ENCODE data around the gene TAF1C.

Gene TAF1C

DNA sequence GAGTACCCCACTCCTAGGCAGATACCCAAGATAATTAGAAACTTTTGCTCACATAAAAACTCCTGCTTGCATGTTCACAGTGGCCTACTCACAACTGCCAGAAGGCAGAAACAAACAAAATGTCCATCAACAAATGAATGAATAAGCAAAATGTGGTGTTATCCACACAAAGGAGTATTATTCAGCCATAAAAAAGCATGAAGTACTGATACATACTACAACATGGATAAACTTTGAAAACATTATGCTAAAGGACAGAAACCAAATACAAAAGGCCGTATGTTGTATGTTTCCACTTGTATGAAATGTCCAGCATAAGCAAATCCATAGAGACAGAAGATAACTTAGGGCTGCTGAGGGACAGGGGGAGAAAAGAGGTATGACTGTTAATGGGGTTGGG, 43.8 kb downstream of the TAF1C start:
- H3K4me3 ChIP-seq (ENCODE audit: low read depth in 1 of 2, low read length in 2 of 2): peak overlapping the region in 1 of 2 experiments; percentile 97; a peak in 1 of 4 replicates
- no peak for TF ChIP-seq EZH2 (IDR thresholded peaks at IDR 0.05; ENCODE audit: borderline replicate concordance, low read depth, low read length, severe bottlenecking)
- TF ChIP-seq, protein P1, sequence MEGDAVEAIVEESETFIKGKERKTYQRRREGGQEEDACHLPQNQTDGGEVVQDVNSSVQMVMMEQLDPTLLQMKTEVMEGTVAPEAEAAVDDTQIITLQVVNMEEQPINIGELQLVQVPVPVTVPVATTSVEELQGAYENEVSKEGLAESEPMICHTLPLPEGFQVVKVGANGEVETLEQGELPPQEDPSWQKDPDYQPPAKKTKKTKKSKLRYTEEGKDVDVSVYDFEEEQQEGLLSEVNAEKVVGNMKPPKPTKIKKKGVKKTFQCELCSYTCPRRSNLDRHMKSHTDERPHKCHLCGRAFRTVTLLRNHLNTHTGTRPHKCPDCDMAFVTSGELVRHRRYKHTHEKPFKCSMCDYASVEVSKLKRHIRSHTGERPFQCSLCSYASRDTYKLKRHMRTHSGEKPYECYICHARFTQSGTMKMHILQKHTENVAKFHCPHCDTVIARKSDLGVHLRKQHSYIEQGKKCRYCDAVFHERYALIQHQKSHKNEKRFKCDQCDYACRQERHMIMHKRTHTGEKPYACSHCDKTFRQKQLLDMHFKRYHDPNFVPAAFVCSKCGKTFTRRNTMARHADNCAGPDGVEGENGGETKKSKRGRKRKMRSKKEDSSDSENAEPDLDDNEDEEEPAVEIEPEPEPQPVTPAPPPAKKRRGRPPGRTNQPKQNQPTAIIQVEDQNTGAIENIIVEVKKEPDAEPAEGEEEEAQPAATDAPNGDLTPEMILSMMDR (IDR thresholded peaks at IDR 0.05; ENCODE audit: borderline replicate concordance, extremely low read depth, low read length, poor library complexity, severe bottlenecking): no peak
- H3K36me3 ChIP-seq (ENCODE audit: insufficient read depth, low read length): peaks cover 3% of the 10 kb centered on the region; the same call in 1 of the 2 replicates
- peak overlapping the region; percentile 78; the same call in 1 of the 2 replicates for H3K9ac ChIP-seq (ENCODE audit: low read depth, low read length)
- DNase-seq (no peak), ATAC-seq (ENCODE audit: insufficient read depth, low read depth) (no peak)
- peaks cover 30% of the 10 kb centered on the region for H4K20me1 ChIP-seq (ENCODE audit: insufficient read depth, low read length)
- peaks cover 65% of the 10 kb centered on the region for H3K4me1 ChIP-seq (ENCODE audit: insufficient read depth, low read length)
- peak overlapping the region; percentile 24 for H3K27ac ChIP-seq (ENCODE audit: low read length)
- H3K4me2 ChIP-seq (ENCODE audit: insufficient read depth, low read length): peak overlapping the region; percentile 100
- H3K9me3 ChIP-seq (ENCODE audit: insufficient read depth, low read length, severe bottlenecking): no peaks in the 10 kb centered on the region
- H3K27me3 ChIP-seq (ENCODE audit: insufficient read depth, low read length, poor library complexity): no peaks in the 10 kb centered on the region
- no peak overlapping the region for H2AFZ ChIP-seq (ENCODE audit: low read depth, low read length)
- H3K79me2 ChIP-seq (ENCODE audit: insufficient read depth, low read length): peaks cover 65% of the 10 kb centered on the region

DNA sequence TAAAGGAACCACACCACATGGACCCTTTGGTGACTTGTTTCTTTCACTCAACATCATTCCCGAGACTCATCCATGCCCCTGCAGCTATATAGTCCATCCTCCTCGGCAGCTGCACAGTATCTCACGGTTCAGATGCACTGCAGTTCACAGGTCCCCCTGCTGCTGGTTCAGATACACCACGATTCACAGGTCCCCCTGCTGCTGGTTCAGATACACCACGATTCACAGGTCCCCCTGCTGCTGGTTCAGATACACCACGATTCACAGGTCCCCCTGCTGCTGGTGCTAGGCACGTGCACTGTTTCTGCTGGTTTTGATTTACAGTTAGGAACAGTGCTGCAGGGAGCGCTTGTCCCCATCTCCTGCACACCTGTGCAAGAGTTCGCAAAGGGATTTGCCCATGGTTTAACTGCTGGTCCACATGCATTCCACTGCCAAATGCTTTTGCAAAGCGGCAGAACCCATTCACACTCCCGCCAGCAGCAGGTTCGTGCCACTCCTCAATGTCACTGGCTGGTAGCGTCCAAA, 45.6 kb downstream of the TAF1C start:
- no peak overlapping the region for H2AFZ ChIP-seq (ENCODE audit: low read depth, low read length)
- peak overlapping the region; percentile 39; the same call in 1 of the 2 replicates for H3K27ac ChIP-seq (ENCODE audit: low read length)
- DNase-seq (peak; percentile 44), ATAC-seq (ENCODE audit: insufficient read depth, low read depth) (peak; percentile 22)
- H3K9ac ChIP-seq (ENCODE audit: low read depth, low read length): no peak overlapping the region
- no peak overlapping the region for H3K4me3 ChIP-seq (ENCODE audit: low read depth in 1 of 2, low read length in 2 of 2)
- no peaks in the 10 kb centered on the region for H3K27me3 ChIP-seq (ENCODE audit: insufficient read depth, low read length, poor library complexity)
- TF ChIP-seq, protein P1 (IDR thresholded peaks at IDR 0.05; ENCODE audit: borderline replicate concordance, extremely low read depth, low read length, poor library complexity, severe bottlenecking): peak; percentile 52
- TF ChIP-seq EZH2 (IDR thresholded peaks at IDR 0.05; ENCODE audit: borderline replicate concordance, low read depth, low read length, severe bottlenecking): no peak
- H3K4me2 ChIP-seq (ENCODE audit: insufficient read depth, low read length): peak overlapping the region; percentile 33; the same call in 1 of the 2 replicates
- H3K9me3 ChIP-seq (ENCODE audit: insufficient read depth, low read length, severe bottlenecking): no peaks in the 10 kb centered on the region
- H3K79me2 ChIP-seq (ENCODE audit: insufficient read depth, low read length): peaks cover 84% of the 10 kb centered on the region
- H4K20me1 ChIP-seq (ENCODE audit: insufficient read depth, low read length): peaks cover 47% of the 10 kb centered on the region
- peaks cover 84% of the 10 kb centered on the region for H3K4me1 ChIP-seq (ENCODE audit: insufficient read depth, low read length)
- H3K36me3 ChIP-seq (ENCODE audit: insufficient read depth, low read length): peaks cover 5% of the 10 kb centered on the region

DNA sequence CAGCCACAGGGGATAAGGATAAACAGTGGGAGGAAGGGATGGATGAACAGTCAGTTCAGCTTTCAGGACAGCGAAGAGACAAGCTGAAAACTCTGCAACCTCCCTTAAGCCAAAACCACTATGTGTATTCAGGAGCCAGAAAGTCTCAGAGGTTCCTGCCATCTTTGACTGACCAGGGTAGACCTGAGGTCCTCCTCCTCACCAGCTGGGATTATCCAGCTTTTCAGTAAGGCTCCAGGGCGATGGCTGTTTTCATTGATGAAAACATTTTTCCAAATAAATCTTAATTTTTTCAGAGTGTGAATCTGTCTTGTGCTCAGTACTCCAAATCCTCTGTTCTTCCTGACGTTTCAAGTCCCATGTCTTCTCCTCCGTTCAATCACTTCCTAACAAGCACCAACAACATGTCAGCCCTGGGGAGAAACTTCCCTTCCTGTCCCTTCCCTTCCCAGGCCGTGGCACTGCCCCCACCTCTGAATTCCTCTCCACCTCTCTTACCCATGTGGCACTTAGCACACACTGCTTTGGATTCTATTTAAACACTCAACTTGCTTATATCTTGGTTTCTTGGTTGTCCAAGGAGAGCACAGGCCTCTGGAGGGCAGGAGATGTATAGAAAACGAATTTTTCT, 47.1 kb downstream of the TAF1C start:
- Histone ChIP-seq H4K20me1 (ENCODE audit: insufficient read depth, low read length) (peaks cover 56% of the 10 kb centered on the region), H2AFZ (ENCODE audit: low read depth, low read length) (no peak overlapping the region), H3K36me3 (ENCODE audit: insufficient read depth, low read length) (peaks cover 9% of the 10 kb centered on the region), H3K9me3 (ENCODE audit: insufficient read depth, low read length, severe bottlenecking) (no peaks in the 10 kb centered on the region), H3K27me3 (ENCODE audit: insufficient read depth, low read length, poor library complexity) (no peaks in the 10 kb centered on the region), H3K4me2 (ENCODE audit: insufficient read depth, low read length) (peak overlapping the region; percentile 61), H3K27ac (ENCODE audit: low read length) (peak overlapping the region; percentile 86), H3K4me1 (ENCODE audit: insufficient read depth, low read length) (peaks cover 84% of the 10 kb centered on the region), H3K4me3 (ENCODE audit: low read depth in 1 of 2, low read length in 2 of 2) (0 out of 4 replicates have a peak overlapping the region, but pooled peaks of 1 of the 2 experiments have one; percentile 2), H3K79me2 (ENCODE audit: insufficient read depth, low read length) (peaks cover 95% of the 10 kb centered on the region), H3K9ac (ENCODE audit: low read depth, low read length) (peak overlapping the region; percentile 47)
- no peak for TF ChIP-seq EZH2 (IDR thresholded peaks at IDR 0.05; ENCODE audit: borderline replicate concordance, low read depth, low read length, severe bottlenecking)
- TF ChIP-seq, protein P1 (IDR thresholded peaks at IDR 0.05; ENCODE audit: borderline replicate concordance, extremely low read depth, low read length, poor library complexity, severe bottlenecking): no peak
- no peak for ATAC-seq (ENCODE audit: insufficient read depth, low read depth)
- no peak for DNase-seq

All from DND-41 (cell line).